HG03097 (cell line): ENCODE data around the gene LRRC23.

Source experiments
- ATAC-seq: cut with Tn5 transposase; IDR thresholded peaks from one replicate; pipeline ENCODE4 v1.9.1; 2021; ENCODE audit not compliant: unreplicated experiment, low FRiP score

Gene LRRC23

DNA sequence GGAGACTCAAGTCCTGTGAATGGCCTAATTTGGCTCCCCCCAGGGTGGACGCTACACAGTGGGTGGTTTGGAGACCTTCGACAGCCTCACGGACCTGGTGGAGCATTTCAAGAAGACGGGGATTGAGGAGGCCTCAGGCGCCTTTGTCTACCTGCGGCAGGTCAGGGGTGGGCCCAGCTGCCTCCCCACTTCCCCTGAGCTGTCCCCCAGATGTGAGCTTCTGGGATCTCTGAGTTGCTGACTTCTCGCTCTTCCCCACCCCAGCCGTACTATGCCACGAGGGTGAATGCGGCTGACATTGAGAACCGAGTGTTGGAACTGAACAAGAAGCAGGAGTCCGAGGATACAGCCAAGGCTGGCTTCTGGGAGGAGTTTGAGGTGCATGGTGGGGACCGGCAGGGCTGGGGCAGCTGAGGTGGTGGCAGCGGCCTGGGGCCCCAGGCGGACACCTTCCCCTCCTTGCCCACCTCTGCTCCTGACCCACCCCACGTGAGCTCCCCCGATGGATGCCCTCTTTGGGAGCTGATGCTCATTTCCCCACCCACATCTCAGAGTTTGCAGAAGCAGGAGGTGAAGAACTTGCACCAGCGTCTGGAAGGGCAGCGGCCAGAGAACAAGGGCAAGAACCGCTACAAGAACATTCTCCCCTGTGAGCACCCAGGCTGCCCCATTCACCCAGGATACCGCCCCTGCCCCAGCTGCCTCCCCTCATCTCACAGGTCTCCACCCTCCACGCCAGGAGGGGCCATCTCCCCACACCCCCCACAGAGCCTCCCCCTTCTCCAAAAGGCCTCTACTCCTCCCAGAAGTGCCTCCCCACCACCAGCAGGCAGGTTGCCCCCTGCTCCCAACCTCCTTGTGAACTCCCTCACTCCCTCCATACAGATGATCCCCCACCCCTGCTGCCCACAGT, 50.7 kb downstream of the LRRC23 start:
- no peak for ATAC-seq

DNA sequence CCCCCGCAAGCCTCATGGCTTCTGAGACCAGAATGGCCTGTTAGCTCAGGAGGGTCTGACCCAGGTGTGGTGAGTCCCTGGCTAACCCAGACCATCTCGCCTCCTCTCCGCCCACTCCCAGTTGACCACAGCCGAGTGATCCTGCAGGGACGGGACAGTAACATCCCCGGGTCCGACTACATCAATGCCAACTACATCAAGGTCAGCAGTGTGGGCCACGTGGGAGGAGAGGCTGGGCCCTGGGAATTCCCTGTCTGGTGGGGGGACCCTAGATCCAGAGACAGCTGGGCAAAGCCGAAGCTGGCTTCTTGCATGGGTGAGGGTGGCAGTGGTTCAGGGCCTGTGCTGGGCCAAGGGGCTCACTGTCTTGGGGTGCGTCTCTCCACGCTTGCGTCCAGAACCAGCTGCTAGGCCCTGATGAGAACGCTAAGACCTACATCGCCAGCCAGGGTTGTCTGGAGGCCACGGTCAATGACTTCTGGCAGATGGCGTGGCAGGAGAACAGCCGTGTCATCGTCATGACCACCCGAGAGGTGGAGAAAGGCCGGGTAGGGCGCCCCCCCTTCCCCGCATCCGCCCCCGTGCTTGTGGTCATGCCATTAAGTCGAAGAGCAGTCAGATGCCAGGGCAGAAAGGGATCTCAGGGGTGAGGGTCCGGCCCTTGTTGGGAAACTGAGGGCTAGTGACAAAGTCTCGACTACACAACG, 51.6 kb downstream of the LRRC23 start:
- ATAC-seq = no peak

DNA sequence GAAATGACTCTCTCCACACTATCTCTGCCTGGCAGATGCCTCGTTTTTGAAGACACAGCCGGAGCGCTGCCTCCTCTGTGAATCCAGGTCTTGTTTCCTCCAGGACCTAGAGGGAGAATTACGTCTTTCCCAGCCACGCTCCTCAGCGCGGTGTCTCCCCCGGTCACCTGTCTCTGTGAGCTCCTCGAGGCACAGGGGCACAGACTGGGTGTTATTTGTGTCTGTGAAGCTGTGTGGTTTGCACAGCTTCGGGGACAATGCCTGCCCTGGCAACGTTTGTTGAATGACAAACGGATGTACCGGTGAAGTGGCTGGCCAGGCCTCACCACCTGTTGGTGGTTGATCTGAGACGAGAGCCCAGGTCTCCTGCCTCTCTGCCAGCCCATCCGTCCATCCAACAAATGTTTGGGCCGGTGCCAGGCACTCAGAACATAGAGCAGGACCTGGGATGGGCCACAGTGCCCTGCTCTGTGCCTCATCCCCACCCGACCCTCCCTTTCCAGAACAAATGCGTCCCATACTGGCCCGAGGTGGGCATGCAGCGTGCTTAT, 52.6 kb downstream of the LRRC23 start:
- no peak for ATAC-seq

DNA sequence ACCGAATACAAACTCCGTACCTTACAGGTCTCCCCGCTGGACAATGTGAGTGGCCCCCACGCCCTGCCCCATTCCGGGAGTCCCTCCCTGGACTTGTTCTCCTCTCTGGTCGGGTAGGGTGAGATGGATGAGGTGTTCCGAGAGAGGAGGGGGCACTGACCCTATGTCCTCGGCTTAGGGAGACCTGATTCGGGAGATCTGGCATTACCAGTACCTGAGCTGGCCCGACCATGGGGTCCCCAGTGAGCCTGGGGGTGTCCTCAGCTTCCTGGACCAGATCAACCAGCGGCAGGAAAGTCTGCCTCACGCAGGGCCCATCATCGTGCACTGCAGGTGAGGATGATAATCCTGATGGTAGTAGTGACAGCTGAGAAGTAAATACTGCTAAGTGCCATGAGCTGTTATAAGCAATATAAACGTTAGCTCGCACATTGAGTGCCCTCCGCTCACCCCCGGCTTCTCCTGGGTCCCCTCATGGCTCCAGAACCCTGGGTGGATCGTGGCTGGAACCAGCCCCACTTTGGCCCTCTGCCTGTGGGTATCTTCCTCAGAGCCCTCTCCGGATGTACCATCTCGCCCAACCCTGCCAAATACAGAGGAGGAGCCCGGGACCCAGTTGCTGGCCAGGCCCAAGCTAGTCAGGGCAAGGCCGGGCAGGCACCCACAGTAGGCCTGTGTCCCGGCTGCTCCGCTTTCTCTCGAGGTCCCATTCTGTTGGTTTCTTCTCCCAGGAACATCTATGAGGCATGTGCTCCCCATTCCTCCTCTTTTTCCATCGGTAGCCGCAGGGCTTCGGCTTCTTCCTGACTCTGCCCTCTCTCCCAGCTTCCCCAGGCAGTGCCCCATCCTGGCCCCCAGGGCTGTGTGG, 53.4 kb downstream of the LRRC23 start:
- ATAC-seq = no peak

DNA sequence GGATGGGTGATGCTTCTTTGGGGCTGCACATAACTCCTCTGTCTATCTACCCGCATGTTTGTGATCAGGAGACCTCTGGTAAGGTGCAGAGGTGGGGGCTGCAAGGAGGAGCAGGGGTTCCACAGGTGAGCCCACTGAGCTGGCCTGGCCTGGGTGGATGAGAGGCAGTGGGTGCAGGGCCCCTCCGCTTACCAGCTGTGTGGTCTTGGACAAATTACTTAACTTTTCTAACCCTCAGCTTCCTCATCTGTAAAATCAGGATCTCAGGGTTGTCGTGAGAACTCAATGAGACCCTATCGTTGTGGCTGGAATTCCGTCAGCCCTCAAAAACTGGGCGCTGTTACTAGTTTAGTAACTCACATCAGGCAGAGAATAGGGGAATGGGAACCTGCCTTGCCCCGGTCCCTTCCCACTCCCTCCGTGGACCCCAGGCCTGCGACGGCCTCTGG, 54.0 kb downstream of the LRRC23 start:
- ATAC-seq = no peak

DNA sequence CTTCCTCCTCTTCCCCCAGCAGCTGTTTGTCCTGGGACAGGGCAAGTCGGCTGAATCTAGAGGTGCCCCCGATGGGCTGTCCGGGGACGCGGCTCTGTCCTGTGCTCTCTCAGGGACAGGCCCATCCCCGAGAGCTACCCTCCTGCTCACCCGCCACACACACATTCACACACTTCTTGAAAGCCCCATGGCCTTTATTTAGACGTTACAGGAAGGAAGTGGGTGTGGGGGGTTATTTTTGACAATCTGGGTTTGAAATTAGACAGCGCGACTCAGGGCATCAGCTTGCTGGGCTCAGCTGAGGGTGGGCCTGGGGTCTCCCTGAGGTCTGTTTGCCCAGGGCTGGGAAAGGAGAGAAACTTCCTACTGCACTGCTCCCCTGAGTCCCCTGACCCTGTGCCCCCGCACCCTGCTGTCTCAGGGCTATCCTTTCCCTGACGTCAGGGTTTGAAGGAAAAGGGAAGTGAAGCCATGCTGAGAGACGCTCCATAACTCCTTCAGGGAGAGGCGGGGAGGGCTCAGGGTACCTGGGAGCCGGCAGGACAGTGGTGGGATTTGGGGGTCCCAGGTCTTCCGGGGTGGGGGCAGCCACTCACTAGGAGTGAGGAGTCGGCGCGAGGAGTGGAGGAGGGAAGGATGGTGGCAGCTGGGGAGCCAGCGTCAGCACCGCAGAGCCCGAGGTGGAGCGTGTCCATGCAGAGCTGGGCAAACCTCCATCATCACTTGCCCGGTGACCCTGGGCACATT, 54.6 kb downstream of the LRRC23 start:
- peak; percentile 42 for ATAC-seq

DNA sequence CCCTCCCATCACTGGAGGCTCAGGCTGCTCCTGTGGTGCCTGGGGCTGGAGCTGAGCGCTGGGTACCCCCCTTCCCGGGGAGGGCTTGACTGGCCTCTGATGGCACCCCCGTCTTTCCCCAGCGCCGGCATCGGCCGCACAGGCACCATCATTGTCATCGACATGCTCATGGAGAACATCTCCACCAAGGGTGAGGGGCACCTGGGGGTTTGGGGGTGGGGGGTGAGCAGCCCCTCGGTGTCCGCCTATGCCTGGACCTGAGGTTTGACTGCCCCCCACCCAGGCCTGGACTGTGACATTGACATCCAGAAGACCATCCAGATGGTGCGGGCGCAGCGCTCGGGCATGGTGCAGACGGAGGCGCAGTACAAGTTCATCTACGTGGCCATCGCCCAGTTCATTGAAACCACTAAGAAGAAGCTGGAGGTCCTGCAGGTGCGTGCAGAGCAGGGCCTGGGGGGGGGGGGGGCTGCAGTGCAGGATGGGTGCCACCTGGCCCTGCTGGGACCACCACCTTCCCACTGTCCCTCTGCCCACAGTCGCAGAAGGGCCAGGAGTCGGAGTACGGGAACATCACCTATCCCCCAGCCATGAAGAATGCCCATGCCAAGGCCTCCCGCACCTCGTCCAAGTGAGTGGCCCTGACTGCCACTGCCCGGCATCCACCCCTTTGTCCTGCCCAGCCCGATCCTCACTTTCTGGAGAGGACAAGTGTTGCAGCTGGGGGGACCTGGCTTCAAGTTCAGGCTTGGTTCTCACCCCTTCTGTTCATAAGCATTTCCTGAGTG, 55.4 kb downstream of the LRRC23 start:
- ATAC-seq = no peak

DNA sequence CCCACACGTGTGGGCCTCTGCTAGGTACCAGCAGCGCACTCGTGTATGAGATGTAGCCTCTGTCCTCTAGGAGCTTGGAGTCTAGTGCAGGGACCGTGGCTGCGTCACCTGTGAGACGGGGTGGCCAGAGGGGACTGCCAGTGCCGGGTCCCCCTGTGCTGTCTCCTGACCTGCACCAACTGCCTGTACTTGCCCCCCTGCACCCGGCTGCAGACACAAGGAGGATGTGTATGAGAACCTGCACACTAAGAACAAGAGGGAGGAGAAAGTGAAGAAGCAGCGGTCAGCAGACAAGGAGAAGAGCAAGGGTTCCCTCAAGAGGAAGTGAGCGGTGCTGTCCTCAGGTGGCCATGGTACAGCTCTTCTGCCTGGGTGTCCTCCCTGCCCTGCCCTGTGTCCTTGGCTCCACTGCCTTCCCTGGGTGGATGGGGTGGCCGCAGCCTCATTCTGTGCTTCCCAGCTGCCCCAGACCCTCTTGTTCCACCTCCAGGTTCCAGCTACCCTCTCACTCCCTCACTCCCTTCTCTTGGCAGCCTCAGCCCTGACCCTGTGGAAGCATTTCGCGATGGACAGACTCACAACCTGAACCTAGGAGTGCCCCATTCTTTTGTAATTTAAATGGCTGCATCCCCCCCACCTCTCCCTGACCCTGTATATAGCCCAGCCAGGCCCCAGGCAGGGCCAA, 56.1 kb downstream of the LRRC23 start:
- ATAC-seq = no peak

DNA sequence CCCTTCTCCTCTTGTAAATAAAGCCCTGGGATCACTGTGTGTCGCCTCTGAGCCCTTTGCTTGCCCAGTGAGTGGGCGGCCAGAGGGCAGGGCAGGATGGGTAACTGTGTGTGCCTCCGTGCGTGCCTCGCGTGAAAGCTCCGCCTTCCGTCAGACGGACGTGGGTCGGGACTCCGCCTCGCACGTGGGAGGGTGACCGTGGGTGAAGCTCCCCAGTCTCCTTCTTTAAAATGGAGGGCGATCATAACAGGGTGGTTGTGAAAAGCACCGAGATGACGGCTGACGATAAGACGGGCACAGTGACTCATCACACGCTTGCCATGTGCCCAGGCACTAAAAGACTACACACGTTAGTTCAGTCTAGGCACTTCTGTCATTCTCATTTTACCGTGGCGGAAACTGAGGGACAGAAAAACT, 56.7 kb downstream of the LRRC23 start:
- ATAC-seq = no peak

DNA sequence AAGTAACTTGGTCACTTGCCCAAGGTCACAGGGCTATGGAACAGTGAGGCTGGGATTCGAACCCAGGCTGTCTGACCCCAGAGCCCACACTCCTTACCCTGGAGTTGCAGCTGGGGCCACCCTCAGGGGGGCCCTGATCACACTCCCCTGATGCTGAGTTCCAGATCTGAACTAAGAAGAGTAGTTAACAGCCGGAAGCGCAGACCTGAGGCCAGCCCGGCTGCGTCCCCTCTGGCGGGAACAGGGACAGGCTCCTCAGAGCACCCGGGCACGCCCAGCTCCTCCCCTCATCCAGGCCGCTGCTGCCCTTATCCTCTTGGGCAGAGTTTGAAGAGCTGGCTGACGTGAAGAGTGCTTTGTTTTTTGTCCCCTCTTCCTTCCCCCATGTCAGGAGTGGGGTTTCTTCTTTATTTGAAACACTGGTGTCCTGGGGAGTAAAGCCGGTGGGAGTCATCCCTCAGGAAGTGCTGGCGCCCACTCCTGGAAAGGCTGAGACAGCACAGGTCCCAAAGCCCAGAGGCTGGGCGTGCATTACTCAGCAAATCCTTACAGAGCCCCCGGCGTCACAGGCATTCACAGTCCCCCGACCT, 57.2 kb downstream of the LRRC23 start:
- no peak for ATAC-seq

DNA sequence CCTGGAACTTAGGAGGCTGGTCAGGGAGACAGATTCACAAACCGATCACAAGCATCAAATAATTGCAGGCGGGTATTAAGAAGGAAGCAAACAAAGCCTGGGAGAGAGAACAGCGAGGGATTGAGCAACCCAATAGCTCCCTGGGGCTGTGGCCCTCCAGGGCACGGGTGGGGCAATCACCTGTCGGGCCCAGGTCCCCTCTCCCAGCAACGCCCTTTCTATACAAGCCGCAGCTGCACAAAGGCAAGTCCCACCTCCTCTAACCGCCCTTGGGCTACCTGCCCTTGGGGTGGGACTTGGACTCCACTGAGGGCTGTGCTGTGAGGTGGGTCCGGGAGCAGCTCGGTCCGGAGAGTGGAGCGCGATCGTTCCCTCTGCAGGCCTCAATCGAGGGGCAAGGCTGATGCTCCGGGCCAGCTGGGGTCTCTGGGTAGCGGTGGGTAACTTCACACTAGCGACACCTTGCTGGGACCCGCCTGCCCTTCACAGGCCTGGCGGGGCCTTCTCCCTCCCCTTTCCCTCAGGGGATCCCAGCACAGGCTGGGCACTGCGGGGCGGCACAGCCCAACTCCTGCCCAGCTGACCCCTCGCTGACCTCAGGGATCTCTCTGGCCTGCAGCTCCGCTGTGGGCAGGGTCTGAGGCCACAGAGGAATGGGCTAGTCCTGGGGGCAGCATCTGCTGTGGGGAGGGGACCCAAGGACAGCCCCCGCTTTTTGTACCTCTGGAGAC, 57.8 kb downstream of the LRRC23 start:
- no peak for ATAC-seq

DNA sequence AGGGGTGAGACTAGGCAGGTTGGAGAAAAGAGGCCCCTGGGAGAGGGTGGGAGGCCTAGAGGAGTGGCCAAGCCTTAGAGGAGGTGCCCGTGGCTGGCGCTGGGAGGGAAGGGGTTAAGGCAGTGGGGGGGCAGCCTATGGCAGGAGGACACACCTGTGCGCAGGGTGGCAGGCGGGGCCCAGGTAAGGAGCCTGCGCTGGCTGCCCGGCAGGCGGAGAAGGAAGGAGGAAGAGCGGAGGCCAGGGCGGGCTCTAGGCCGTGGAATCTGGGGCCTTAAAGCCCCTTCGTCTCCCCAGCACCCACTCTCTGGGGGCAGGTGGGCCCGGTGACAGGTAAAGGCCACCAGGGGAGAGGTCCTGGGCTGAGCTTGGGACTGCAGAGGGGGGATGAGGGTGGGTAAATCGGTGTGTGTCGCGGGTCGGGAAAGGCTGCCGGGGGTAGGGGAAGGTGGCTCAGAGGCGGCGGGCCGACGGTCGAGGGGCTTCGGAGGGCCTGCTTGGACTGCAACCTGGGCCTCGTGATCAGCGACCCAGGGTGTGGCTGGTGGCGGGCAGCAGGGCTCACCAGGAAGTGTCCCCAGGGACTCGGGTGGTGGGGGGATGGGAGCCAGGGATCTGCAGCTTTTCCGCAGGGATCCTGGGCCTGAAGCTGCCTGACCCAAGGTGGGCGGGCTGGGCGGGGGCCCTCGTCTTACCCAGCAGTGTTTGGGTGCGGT, 58.6 kb downstream of the LRRC23 start:
- no peak for ATAC-seq
